Measurements from ENCODE around the gene ZNF366.

The ZNF366 gene

GRCh38 chr5:72507231-72507906, at the start of gene ZNF366:
ZNF366 (minus strand) TSS chr5:72507410; CDS start chr5:72461496, 45,914 bp downstream.
- DNase-seq (ENCODE audit: low spot score), result no peak

DNA sequence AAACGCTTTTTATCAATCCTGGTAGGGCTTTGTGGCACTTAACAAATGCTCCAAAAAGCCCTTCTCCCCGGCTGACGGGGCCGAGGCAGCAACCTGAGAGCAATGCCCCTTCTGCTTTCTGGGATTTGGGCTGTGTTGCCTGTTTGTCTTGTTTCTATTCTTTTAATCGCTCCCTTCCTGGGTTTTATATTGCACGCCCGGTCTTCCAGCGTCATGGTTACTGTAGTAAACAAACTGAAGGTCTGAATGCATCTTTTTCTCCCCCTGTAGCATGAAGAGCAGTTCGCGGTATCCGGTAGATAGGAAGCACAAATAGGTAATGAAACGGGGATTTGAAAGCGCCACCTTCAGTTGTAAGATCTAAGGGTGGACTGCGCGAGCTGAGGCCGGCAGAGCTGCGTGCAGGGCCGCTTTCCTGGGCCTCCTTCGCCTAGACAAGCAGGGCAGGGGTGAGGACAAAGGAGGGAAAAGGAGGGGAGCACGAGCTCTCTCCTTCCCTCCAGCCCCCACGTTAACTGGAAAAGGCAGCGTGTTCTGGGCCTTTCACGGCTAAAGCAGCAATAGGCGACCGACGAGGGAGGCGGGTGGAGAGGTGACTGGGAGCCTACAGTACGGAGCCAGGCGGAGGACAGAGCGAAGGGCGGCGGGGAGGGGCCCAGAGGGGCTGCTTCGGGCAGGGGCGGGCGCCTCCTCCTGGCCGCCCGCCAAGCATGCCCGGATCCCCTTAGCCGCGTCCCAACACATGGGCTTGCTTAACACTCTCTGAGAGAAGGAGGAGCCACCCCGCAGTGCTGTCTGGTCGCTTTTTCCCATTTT, 49.3 kb upstream of the ZNF366 start:
- no peak for DNase-seq (ENCODE audit: low spot score)

DNA sequence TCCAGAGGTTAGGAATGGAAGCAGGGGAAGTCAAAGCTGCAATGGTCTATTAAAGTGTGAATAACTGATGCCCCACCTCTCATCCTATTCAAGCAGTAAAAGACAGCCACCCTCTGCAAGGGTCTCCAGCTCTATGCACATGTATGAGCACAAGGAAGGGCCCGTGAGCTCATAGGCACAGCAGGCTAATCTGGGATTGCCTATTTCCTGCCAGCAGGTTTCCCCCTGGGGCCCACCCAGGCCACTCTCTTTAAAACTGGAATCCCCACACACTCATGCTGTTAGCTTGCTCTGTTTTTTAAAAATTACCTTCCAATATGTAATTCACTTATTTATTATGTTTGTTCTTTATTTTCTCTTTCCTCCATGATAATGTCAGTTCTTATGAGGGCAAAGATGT, 48.7 kb upstream of the ZNF366 start:
- DNase-seq (ENCODE audit: low spot score), result no peak

DNA sequence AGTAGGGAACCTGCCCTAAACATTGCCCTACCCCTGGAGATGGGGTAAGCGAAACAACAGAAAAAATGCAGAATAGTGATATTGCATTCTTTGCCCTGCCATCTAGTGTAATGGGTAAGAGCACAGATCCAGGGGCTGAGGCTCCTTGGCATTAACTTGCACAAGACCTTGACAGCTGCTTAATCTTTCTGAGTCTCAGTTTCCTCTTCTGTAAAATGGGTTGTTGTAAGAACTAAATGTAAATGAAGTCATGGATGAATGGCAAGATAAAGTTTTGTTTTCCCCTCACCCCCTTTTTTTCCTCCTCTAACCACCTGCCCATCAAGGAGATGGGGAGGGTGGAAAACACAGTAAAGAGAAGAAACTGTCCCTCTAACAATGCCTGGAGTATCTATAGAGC, 47.7 kb upstream of the ZNF366 start:
- DNase-seq (ENCODE audit: low spot score), result no peak

DNA sequence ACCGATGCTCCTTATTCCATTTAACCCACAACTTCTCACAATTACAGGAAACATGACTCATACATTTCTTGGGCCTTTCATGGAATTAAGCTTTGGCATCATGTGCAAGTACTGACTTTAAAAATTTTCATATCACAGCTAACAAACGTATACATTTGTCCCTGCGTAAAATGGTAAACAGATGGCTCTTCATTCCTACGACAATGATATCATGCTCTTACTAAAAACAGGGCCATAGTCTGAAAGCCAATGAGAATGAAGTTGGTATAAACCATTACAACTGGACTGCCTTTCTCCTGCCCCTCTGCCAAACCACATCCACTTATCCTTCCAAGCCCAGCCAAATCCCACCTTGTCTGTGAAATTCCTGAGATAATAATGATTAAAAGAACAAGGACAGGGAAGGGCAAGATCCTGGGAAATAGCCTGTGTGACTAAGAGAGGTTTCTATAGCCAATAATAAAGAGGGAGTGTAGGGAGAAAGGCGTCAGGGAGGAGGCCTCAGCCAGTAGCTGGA, 44.9 kb upstream of the ZNF366 start:
- DNase-seq (ENCODE audit: low spot score), result no peak

DNA sequence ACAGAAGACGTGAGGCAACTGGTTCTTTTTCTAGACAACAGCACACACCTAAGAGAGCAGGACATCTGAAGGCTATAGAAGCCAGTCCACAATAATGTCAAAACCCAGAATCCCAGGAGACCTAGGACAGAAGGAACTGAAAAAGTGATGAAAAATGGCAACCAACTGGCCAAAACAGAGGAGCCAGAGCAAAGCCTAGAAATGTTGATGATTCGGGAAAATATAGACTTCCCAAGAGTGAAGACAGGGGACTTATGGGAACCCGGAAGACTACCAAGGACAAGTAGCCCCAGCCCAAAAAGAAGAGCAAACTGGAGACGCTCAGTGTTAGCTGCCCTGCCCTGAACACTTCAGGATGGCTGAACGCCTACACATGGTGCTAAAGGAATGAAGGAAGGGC, 43.4 kb upstream of the ZNF366 start:
- no peak for DNase-seq (ENCODE audit: low spot score)

DNA sequence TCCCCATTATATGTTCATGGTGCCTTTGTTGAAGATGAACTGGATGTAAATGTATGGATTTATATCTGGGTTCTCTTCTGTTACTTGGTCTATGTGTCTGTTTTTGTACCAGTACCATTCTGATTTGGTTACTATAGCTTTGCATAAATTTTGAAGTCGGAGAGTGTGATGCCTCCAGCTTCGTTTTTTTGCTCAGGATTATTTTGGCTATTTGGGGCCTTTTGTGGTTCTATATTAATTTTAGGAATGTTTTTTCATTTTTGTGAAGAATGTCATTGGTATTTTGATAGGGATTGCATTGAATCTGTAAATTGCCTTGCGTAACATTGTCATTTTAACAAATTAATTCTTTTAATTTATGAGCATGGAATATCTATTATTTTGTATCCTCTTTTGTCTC, 36.6 kb upstream of the ZNF366 start:
- DNase-seq (ENCODE audit: low spot score), result no peak

DNA sequence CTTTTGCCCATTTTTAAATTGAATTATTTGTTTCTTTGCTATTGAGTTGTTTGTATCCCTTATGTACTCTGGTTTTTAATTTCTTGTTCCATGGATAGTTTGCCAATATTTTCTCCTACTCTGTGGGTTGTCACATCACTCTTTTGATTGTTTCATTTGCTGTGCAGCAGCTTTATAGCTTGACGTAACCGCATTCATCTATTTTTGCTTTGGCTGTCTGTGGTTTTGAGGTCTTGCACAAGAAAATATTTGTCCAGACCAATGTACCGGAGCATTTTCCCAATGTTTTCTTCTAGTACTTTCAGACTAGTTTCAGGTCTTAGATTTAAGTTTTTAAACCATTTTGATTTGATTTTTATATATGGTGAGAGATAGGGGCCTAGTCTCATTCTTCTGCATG, 36.2 kb upstream of the ZNF366 start:
- no peak for DNase-seq (ENCODE audit: low spot score)

- no peak for DNase-seq (ENCODE audit: low spot score)
Observed at GRCh38 chr5:72542695-72543094, 35.5 kb upstream of the ZNF366 start.

- DNase-seq (ENCODE audit: low spot score), result no peak
Observed at GRCh38 chr5:72541501-72542225, 34.5 kb upstream of the ZNF366 start.

GRCh38 chr5:72540759-72541438, 33.7 kb upstream of the ZNF366 start:
- DNase-seq (ENCODE audit: low spot score), result no peak

GRCh38 chr5:72539726-72540125, 32.5 kb upstream of the ZNF366 start:
- no peak for DNase-seq (ENCODE audit: low spot score)

GRCh38 chr5:72539038-72539437, 31.8 kb upstream of the ZNF366 start:
- no peak for DNase-seq (ENCODE audit: low spot score)

- no peak for DNase-seq (ENCODE audit: low spot score)
Observed at GRCh38 chr5:72537166-72537565, 30.0 kb upstream of the ZNF366 start.

- DNase-seq (ENCODE audit: low spot score), result no peak
Observed at GRCh38 chr5:72531496-72532190, 24.4 kb upstream of the ZNF366 start.

DNA sequence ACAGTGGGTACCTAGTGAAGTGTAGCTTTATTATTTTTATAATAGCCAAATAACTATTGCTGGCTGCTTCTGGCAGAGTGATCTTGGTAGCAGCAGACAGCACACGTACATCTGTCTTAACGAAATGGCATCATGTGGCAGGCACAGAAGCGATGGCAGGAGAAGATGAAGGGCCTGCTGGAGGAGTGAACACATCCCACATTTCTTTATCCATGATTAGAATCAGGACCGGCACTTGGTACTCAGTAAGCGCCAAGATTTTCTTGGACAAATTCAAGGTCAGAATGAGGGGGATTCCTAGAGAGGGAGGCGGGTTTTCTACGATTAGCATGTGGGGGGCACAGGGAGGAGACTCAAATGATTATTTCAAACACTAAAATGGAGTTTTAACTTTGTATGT, 23.0 kb upstream of the ZNF366 start:
- DNase-seq (ENCODE audit: low spot score), result no peak

DNA sequence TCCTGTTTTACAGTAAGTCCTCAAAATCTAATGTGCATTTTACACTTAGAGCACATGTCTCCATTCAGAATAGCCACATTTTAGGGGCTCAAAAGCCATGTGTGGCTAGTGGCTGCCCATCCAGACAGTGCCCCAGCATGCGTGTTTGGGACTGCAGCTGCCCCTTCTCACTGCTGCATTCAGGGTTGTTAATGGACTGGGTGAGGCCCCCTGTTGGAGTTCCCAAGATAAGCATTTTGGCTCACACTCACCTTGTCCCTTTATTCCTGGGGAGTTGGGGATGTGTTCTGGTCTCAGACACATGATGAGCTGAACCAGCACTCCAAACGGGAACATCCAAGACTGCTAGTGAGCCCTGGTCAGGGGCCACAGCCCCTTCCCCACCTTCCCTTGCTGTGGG, 22.2 kb upstream of the ZNF366 start:
- no peak for DNase-seq (ENCODE audit: low spot score)

GRCh38 chr5:72525816-72526215, 18.6 kb upstream of the ZNF366 start:
- no peak for DNase-seq (ENCODE audit: low spot score)

GRCh38 chr5:72523960-72524582, 16.9 kb upstream of the ZNF366 start:
- peak; percentile 62 for DNase-seq (ENCODE audit: low spot score)

DNA sequence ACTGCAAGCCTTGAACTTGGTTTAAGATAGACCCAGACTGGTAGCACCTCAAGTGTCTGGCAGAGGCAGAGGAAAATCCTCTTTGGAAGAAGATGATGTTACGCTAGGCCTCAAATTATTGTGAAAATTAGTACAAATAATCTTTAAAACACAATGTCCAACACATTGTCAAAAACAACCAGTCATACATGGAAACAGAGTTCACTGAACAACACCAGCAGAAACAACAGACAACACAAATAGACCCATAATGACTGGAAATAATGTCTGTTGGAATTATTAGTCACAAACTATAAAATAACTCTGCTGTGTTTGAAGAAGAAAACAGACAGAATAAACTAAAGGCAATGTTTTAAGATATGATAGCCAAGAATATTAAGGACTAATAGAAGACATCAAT, 15.4 kb upstream of the ZNF366 start:
- DNase-seq (ENCODE audit: low spot score), result no peak

- DNase-seq (ENCODE audit: low spot score), result no peak
Observed at GRCh38 chr5:72519111-72519510, 11.9 kb upstream of the ZNF366 start.
